Brain microvascular endothelial cell (primary cell): ENCODE data around the gene GC.
"Not testable (repeated sequence)": the region's sequence is repeated elsewhere in the genome, so short reads cannot be mapped to it uniquely, and the experiment has no call there.

Source experiments
- DNase-seq: peaks from one replicate; pipeline ENCODE4 v3.0.0-alpha.2; 2020
- H3K27ac ChIP-seq: fragments of 250-450 bp; sonication (Bioruptor Pico); 2 replicates; pipeline ENCODE4 v1.5.1; 2020; ENCODE audit warnings: mild to moderate bottlenecking, moderate library complexity
- H3K27me3 ChIP-seq: fragments of 250-450 bp; sonication (Bioruptor Pico); replicated peaks from 2 replicates; pipeline ENCODE4 v1.5.1; 2020; ENCODE audit warnings: mild to moderate bottlenecking
- H3K36me3 ChIP-seq: fragments of 250-450 bp; sonication (Bioruptor Pico); replicated peaks from 2 replicates; pipeline ENCODE4 v1.5.1; 2020; ENCODE audit warnings: mild to moderate bottlenecking
- H3K4me3 ChIP-seq: 2 replicates; pipeline ENCODE4 v1.5.1; 2011; ENCODE audit warnings: low read depth, mild to moderate bottlenecking, control low read depth, low read length, moderate library complexity
- CTCF ChIP-seq: IDR thresholded peaks from 2 replicates; pipeline ENCODE4 v1.5.1; 2011; ENCODE audit warnings: low read depth, mild to moderate bottlenecking, moderate library complexity, low read length, control low read depth, inconsistent platforms; ENCODE audit errors: missing control alignments
- in situ Hi-C: cut with HindIII; loops from 2 replicates; pipeline ENCODE4 v1.10.0; 2017; ENCODE audit warnings: low sequenced_read_pairs, low pct_ligation_motif_present

The GC gene

GRCh38 chr4:71827826-71828225 is 43.9 kb upstream of the GC start:
- no peak for TF ChIP-seq CTCF
- Histone ChIP-seq H3K36me3 (no peaks in the 10 kb centered on the region), H3K27ac (no peak overlapping the region), H3K27me3 (no peaks in the 10 kb centered on the region), H3K4me3 (no peak overlapping the region)
- DNase-seq, result no peak
- in situ Hi-C loops, result no loop called here

- in situ Hi-C loops, result no loop called here
- H3K36me3 ChIP-seq, result no peaks in the 10 kb centered on the region
- DNase-seq, result no peak
- H3K27ac ChIP-seq, result no peak overlapping the region
- no peak overlapping the region for H3K4me3 ChIP-seq
- H3K27me3 ChIP-seq, result no peaks in the 10 kb centered on the region
- no peak for TF ChIP-seq CTCF
These were observed 32.9 kb upstream of the GC start for GRCh38 chr4:71816676-71817303.

GRCh38 chr4:71814433-71814832 is 30.6 kb upstream of the GC start:
- Histone ChIP-seq H3K27me3 (no peaks in the 10 kb centered on the region), H3K36me3 (no peaks in the 10 kb centered on the region), H3K4me3 (no peak overlapping the region), H3K27ac (no peak overlapping the region)
- in situ Hi-C loops, result no loop called here
- no peak for TF ChIP-seq CTCF
- no peak for DNase-seq

GRCh38 chr4:71809805-71810204 is 25.9 kb upstream of the GC start:
- H3K27me3 ChIP-seq, DNase-seq, H3K27ac ChIP-seq, H3K36me3 ChIP-seq, in situ Hi-C loops, H3K4me3 ChIP-seq: not testable (repeated sequence)

GRCh38 chr4:71807469-71807868 is 23.6 kb upstream of the GC start:
- H3K27me3 ChIP-seq, result no peaks in the 10 kb centered on the region
- no peaks in the 10 kb centered on the region for H3K36me3 ChIP-seq
- no peak overlapping the region for H3K4me3 ChIP-seq
- DNase-seq, result no peak
- no peak overlapping the region for H3K27ac ChIP-seq
- no peak for TF ChIP-seq CTCF
- in situ Hi-C loops, result no loop called here

- H3K36me3 ChIP-seq, H3K27ac ChIP-seq, in situ Hi-C loops, H3K27me3 ChIP-seq, H3K4me3 ChIP-seq, DNase-seq: not testable (repeated sequence)
These were observed 21.4 kb upstream of the GC start for GRCh38 chr4:71805230-71805629.

GRCh38 chr4:71804017-71804697 is 20.3 kb upstream of the GC start:
- H3K36me3 ChIP-seq, in situ Hi-C loops: not testable (repeated sequence)

More at GRCh38 chr4:71804017-71804697, 20.3 kb upstream of the GC start:
- H3K27ac ChIP-seq, H3K4me3 ChIP-seq, DNase-seq, H3K27me3 ChIP-seq: not testable (repeated sequence)
